Loucy (cell line): ENCODE measurements around the gene TGOLN2.

Source experiments
- H2AFZ ChIP-seq: fragments of 200-600 bp; sonication (generic); 2 replicates; pipeline ENCODE4 v1.6.0; 2016; ENCODE audit warnings: antibody characterized with exemption, mild to moderate bottlenecking, low read length, moderate library complexity
- H3F3A ChIP-seq: fragments of 200-600 bp; 2 replicates; pipeline ENCODE4 v1.6.0; 2016; ENCODE audit warnings: antibody characterized with exemption, low read depth, mild to moderate bottlenecking
- H3K27me3 ChIP-seq: fragments of 200-600 bp; sonication (generic); 2 replicates; pipeline ENCODE4 v1.6.1; 2014; ENCODE audit warnings: low read length, mild to moderate bottlenecking; ENCODE audit not compliant: insufficient read depth, poor library complexity, severe bottlenecking
- H3K36me3 ChIP-seq: fragments of 200-600 bp; sonication (generic); 2 replicates; pipeline ENCODE4 v1.6.1; 2016; ENCODE audit warnings: low read length; ENCODE audit not compliant: insufficient read depth
- H3K4me1 ChIP-seq: fragments of 200-600 bp; sonication (generic); 2 replicates; pipeline ENCODE4 v1.5.1; 2014; ENCODE audit warnings: low read length, mild to moderate bottlenecking; ENCODE audit not compliant: insufficient read depth, poor library complexity, severe bottlenecking
- H3K4me2 ChIP-seq: fragments of 200-600 bp; sonication (generic); 2 replicates; pipeline ENCODE4 v1.6.0; 2014; ENCODE audit warnings: antibody characterized with exemption, low read length, low read depth, mild to moderate bottlenecking; ENCODE audit not compliant: poor library complexity, severe bottlenecking
- H3K4me3 ChIP-seq: fragments of 200-600 bp; sonication (generic); 2 replicates; pipeline ENCODE4 v1.5.1; 2014; ENCODE audit warnings: low read length, mild to moderate bottlenecking, mixed read lengths; ENCODE audit not compliant: poor library complexity, severe bottlenecking
- H3K79me2 ChIP-seq: fragments of 200-600 bp; sonication (generic); 2 replicates; pipeline ENCODE4 v1.6.1; 2014; ENCODE audit warnings: low read length; ENCODE audit not compliant: insufficient read depth
- H3K9ac ChIP-seq: fragments of 200-600 bp; sonication (generic); 2 replicates; pipeline ENCODE4 v1.6.0; 2014; ENCODE audit warnings: mild to moderate bottlenecking, low read depth, low read length, moderate library complexity; ENCODE audit not compliant: poor library complexity, severe bottlenecking
- H3K9me2 ChIP-seq: fragments of 200-600 bp; sonication (generic); replicated peaks from 2 replicates; pipeline ENCODE4 v1.6.1; 2016; ENCODE audit warnings: low read depth, low read length, mixed read lengths
- H3K9me3 ChIP-seq: fragments of 200-600 bp; sonication (generic); 2 replicates; pipeline ENCODE4 v1.6.1; 2014; ENCODE audit warnings: mild to moderate bottlenecking, antibody characterized with exemption, low read length, low read depth; ENCODE audit not compliant: insufficient read depth
- H4K20me1 ChIP-seq: fragments of 200-600 bp; sonication (generic); 2 replicates; pipeline ENCODE4 v1.6.0; 2014; ENCODE audit warnings: antibody characterized with exemption, low read length, mild to moderate bottlenecking; ENCODE audit not compliant: insufficient read depth, poor library complexity, severe bottlenecking
- EZH2phosphoT487 ChIP-seq: fragments of 200-600 bp; IDR thresholded peaks from 2 replicates; pipeline ENCODE4 v1.6.1; 2018; ENCODE audit warnings: antibody characterized with exemption, mild to moderate bottlenecking, moderate library complexity, borderline replicate concordance
- TF ChIP-seq, protein P1 (sequence below): fragments of 200-600 bp; sonication (generic); conservative IDR thresholded peaks from 2 replicates; pipeline ENCODE4 v1.5.1; 2014; ENCODE audit warnings: mild to moderate bottlenecking, antibody characterized with exemption, low read length

TGOLN2 gene

DNA sequence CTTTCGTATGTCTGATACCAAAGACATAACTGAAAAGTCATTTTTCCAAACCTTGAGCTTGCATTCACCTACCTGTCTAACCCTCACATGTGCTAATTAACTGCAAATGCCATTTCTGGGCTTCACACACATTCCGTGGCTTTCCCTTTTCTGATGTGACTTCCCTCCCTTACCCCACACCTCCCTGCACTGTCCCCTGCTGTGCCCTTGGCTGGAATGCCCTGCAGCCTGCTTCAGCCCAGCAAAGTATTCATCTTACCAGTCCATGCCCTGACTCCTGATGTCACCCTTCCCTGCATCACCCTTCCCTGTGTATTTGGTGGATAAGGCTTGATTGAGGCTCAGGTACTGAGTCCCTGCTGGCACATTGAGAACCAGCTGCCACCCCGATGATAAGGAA is 14.4 kb upstream of the TGOLN2 start:
- Histone ChIP-seq H3K9me2 (no peaks in the 10 kb centered on the region), H3K79me2 (no peaks in the 10 kb centered on the region), H3F3A (no peaks in the 10 kb centered on the region), H3K4me1 (no peaks in the 10 kb centered on the region), H4K20me1 (no peaks in the 10 kb centered on the region), H3K36me3 (0 out of 2 replicates have a peak, but pooled peaks cover 4% of the 10 kb centered on the region), H3K27me3 (no peaks in the 10 kb centered on the region), H3K9ac (no peak overlapping the region), H3K9me3 (no peaks in the 10 kb centered on the region), H3K4me2 (no peak overlapping the region), H3K4me3 (no peak overlapping the region), H2AFZ (no peak overlapping the region)
- TF ChIP-seq, protein P1, sequence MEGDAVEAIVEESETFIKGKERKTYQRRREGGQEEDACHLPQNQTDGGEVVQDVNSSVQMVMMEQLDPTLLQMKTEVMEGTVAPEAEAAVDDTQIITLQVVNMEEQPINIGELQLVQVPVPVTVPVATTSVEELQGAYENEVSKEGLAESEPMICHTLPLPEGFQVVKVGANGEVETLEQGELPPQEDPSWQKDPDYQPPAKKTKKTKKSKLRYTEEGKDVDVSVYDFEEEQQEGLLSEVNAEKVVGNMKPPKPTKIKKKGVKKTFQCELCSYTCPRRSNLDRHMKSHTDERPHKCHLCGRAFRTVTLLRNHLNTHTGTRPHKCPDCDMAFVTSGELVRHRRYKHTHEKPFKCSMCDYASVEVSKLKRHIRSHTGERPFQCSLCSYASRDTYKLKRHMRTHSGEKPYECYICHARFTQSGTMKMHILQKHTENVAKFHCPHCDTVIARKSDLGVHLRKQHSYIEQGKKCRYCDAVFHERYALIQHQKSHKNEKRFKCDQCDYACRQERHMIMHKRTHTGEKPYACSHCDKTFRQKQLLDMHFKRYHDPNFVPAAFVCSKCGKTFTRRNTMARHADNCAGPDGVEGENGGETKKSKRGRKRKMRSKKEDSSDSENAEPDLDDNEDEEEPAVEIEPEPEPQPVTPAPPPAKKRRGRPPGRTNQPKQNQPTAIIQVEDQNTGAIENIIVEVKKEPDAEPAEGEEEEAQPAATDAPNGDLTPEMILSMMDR: no peak
- no peak for TF ChIP-seq EZH2phosphoT487

DNA sequence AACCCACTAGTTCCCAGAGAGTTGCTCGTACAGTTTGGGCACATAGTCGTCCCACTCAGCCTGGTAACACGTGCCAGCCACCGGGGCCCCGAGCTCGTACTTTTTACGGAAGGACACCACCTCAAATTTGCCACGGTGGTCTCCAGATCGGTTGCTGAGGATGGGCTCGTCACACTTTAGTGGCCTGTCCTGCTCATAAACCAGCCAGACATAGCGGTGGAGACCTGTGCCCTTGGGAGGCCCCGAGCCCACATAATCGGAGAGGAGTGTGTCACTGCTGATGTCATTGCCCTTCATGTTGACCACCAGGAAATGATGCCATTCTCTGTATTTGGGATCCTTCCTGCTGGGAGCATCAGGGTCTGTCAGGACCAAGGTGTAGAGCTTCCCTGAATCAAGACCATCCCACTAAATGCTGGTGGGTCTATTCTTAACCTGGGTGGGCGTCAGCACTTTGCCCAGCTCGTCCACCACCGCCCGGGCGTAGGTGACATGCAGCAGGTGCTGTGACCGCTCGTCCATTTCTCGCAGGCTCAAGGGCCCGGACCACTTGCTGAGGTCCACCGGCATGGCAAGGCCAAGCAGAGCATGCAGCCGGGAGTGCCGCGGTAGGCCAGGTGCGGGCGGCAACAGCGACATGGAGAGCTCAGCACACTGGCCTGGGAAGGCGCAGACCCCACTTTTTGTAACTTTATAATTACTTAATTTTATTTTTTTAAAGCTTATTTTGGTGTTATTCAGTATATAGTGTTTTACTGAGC is 13.7 kb upstream of the TGOLN2 start:
- no peaks in the 10 kb centered on the region for H3K9me3 ChIP-seq
- no peak overlapping the region for H3K9ac ChIP-seq
- H3K9me2 ChIP-seq: no peaks in the 10 kb centered on the region
- 0 out of 2 replicates have a peak, but pooled peaks cover 4% of the 10 kb centered on the region for H3K36me3 ChIP-seq
- H3K79me2 ChIP-seq: no peaks in the 10 kb centered on the region
- H3K4me1 ChIP-seq: no peaks in the 10 kb centered on the region
- H4K20me1 ChIP-seq: no peaks in the 10 kb centered on the region
- H3F3A ChIP-seq: no peaks in the 10 kb centered on the region
- no peaks in the 10 kb centered on the region for H3K27me3 ChIP-seq
- no peak overlapping the region for H2AFZ ChIP-seq
- H3K4me3 ChIP-seq: no peak overlapping the region
- H3K4me2 ChIP-seq: no peak overlapping the region
- TF ChIP-seq, protein P1: no peak
- no peak for TF ChIP-seq EZH2phosphoT487

DNA sequence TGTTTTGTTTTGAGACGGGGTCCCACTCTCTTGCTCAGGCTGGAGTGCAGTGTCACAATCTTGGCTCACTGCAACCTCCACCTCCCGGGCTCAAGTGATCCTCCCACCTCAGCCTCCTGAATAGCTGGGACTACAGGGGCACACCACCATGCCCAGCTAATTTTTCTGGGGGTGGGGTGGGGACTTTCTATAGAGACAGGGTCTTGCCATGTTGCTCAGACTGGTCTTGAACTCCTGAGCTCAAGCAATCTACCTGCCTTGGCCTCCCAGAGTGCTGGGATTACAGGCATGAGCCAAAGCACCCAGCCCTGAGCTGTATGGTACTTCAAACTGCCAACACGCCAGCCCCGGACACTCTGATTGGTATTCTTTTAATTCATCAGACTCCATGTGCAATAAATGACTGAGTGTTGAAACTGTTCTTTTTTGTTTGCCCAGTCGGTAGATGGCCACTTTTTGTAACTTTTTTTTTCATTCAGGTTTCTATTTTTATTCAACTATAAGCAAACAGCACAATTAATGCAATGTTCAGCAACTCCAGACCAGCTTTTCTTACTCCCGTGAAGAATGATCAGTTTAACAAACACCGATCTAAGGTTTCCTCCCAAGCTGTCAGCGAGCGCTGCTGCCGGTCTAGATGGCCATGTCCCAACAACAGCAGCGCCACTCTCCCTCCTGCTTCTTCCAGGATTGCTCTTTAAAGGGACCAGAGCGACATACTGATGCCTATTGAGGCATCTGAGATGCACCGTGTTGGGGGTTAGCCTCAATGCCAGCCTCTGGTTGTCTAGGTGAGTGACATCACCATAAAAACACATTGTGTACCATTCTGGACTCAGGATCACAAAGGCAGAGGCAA is 12.5 kb upstream of the TGOLN2 start:
- Histone ChIP-seq H3K4me3 (no peak overlapping the region), H3K4me1 (no peaks in the 10 kb centered on the region), H3F3A (no peaks in the 10 kb centered on the region), H2AFZ (no peak overlapping the region), H3K36me3 (0 out of 2 replicates have a peak, but pooled peaks cover 4% of the 10 kb centered on the region), H3K9me3 (no peaks in the 10 kb centered on the region), H4K20me1 (no peaks in the 10 kb centered on the region), H3K4me2 (no peak overlapping the region), H3K9me2 (no peaks in the 10 kb centered on the region), H3K9ac (no peak overlapping the region), H3K79me2 (no peaks in the 10 kb centered on the region), H3K27me3 (no peaks in the 10 kb centered on the region)
- no peak for TF ChIP-seq EZH2phosphoT487
- TF ChIP-seq, protein P1: no peak
